Naive thymus-derived CD4-positive, alpha-beta T cell (primary cell): ENCODE measurements around the gene CCL17. TPM values are rescaled to one million over a fixed set of nuclear protein-coding genes. Genes with fewer than 3 reads are reported as not detected.
"Not testable (repeated sequence)": the region's sequence is repeated elsewhere in the genome, so short reads cannot be mapped to it uniquely, and the experiment has no call there.

Experiments
- ATAC-seq: fragments of 150-1000 bp; cut with Tn5 transposase; 2 replicates; pipeline ENCODE4 v1.10.0; 2021; ENCODE audit warnings: mild to moderate bottlenecking, moderate library complexity
- CTCF ChIA-PET: fragments of 350-600 bp; sonication (Branson Sonifier 250); formaldehyde crosslinking; loops from one replicate; lab custom pipeline; 2021; ENCODE audit warnings: antibody characterized with exemption; lab: Charles Lee
- POLR2A ChIA-PET: fragments of 350-600 bp; sonication (Branson Sonifier 250); formaldehyde crosslinking; loops from one replicate; lab custom pipeline; 2021; ENCODE audit warnings: antibody characterized with exemption, inconsistent platforms; lab: Charles Lee
- DNase-seq, 9 donors: peaks; one replicate each; pipeline versions ENCODE4 v3.0.0 to v3.0.0-alpha.2; 2020 to 2022; ENCODE audit warnings: mixed read lengths in 1 of 9
- H3K27ac ChIP-seq: one replicate; pipeline ENCODE4 v1.7.0; 2013; ENCODE audit warnings: mild to moderate bottlenecking, low read depth, low read length, moderate library complexity
- H3K27me3 ChIP-seq, 2 donors: one replicate each; pipeline ENCODE4 v1.7.0; 2013; ENCODE audit warnings: low read length in 2 of 2, mild to moderate bottlenecking in 2 of 2, moderate library complexity in 2 of 2; ENCODE audit not compliant: control insufficient read depth in 2 of 2, insufficient read depth in 2 of 2
- H3K36me3 ChIP-seq, 3 experiments: 1 replicate in 2 of 3; 2 replicates in 1 of 3; pipeline ENCODE4 v1.7.0; 2013; ENCODE audit warnings: low read length in 3 of 3, mild to moderate bottlenecking in 3 of 3, moderate library complexity in 1 of 3; ENCODE audit not compliant: insufficient read depth in 3 of 3, control insufficient read depth in 2 of 3
- H3K4me1 ChIP-seq, 2 donors: one replicate each; pipeline ENCODE4 v1.7.0; 2013; ENCODE audit warnings: low read length in 2 of 2, mild to moderate bottlenecking in 2 of 2, moderate library complexity in 1 of 2; ENCODE audit not compliant: control insufficient read depth in 2 of 2, insufficient read depth in 2 of 2
- H3K4me3 ChIP-seq: 2 replicates; pipeline ENCODE4 v1.7.0; 2013; ENCODE audit warnings: mild to moderate bottlenecking, low read length
- H3K9me3 ChIP-seq, 3 experiments: 1 replicate in 2 of 3; 2 replicates in 1 of 3; pipeline ENCODE4 v1.7.0; 2013; ENCODE audit warnings: low read length in 3 of 3; ENCODE audit not compliant: control insufficient read depth in 2 of 3
- H3K27ac Mint-ChIP-seq, 9 donors: one replicate each; pipeline ENCODE4 v1.8.0; 2020 to 2022; ENCODE audit warnings: mixed read lengths in 9 of 9, mild to moderate bottlenecking in 8 of 9, moderate library complexity in 5 of 9, inconsistent platforms in 2 of 9
- H3K27me3 Mint-ChIP-seq, 5 donors: one replicate each; pipeline ENCODE4 v1.8.0; 2021 to 2022; ENCODE audit warnings: mixed read lengths in 5 of 5, mild to moderate bottlenecking in 1 of 5
- H3K36me3 Mint-ChIP-seq, 5 donors: one replicate each; pipeline ENCODE4 v1.8.0; 2020 to 2022; ENCODE audit warnings: mixed read lengths in 5 of 5, mild to moderate bottlenecking in 3 of 5, inconsistent platforms in 1 of 5
- H3K4me1 Mint-ChIP-seq, 7 donors: one replicate each; pipeline ENCODE4 v1.8.0; 2020 to 2022; ENCODE audit warnings: mixed read lengths in 7 of 7, mild to moderate bottlenecking in 3 of 7, inconsistent platforms in 1 of 7
- H3K4me3 Mint-ChIP-seq, 10 donors: one replicate each; pipeline ENCODE4 v1.8.0; 2020 to 2022; ENCODE audit warnings: mild to moderate bottlenecking in 10 of 10, mixed read lengths in 10 of 10, moderate library complexity in 6 of 10, inconsistent platforms in 2 of 10
- H3K9me3 Mint-ChIP-seq, 11 donors: one replicate each; pipeline ENCODE4 v1.8.0; 2020 to 2022; ENCODE audit warnings: mixed read lengths in 11 of 11, mild to moderate bottlenecking in 4 of 11, inconsistent platforms in 1 of 11, moderate library complexity in 1 of 11
- intact Hi-C, 2 donors: fragments of 100-400 bp; cut with micrococcal nuclease; formaldehyde crosslinking; loops; one replicate each; pipeline ENCODE4 v1.15.1; 2023
- polyA plus RNA-seq, 2 donors: library from polyadenylated mRNA; unstranded; fragments of 300-500 nt; fragmentation: Illumina TruSeq; gene quantifications; one replicate each; pipeline ENCODE4 v1.2.3, GENCODE V29; 2021
- total RNA-seq, 6 experiments: library from RNA in 5 of 6; stranded (reverse) in 5 of 6; gene quantifications; 1 replicate in 5 of 6; 2 replicates in 1 of 6; pipeline ENCODE4 v1.2.3 and lab custom pipeline; 2021 to 2026

Gene CCL17
- total and polyA plus RNA-seq, 7 experiments from 2014 or later: 0.60 TPM; not detected in 6

GRCh38 chr16:57397493-57397892 is 7.1 kb upstream of the CCL17 start:
- H3K27me3 ChIP-seq, intact Hi-C loops, H3K36me3 Mint-ChIP-seq, H3K27me3 Mint-ChIP-seq, H3K27ac ChIP-seq, H3K27ac Mint-ChIP-seq, CTCF ChIA-PET, H3K4me1 Mint-ChIP-seq, H3K4me3 ChIP-seq, H3K9me3 Mint-ChIP-seq, H3K4me1 ChIP-seq, DNase-seq, H3K36me3 ChIP-seq, H3K4me3 Mint-ChIP-seq, ATAC-seq, H3K9me3 ChIP-seq: not testable (repeated sequence)
- POLR2A ChIA-PET: interaction anchor here (0.7 kb wide), 1 partner anchor 185 kb away, joined by 3 read pairs; no protein-coding TSS in a partner anchor

- no peak overlapping the region for H3K27ac Mint-ChIP-seq
- H3K36me3 Mint-ChIP-seq: no peaks in the 10 kb centered on the region
- H3K4me3 Mint-ChIP-seq: no peak overlapping the region
- Histone ChIP-seq H3K27me3 (no peaks in the 10 kb centered on the region), H3K36me3 (no peaks in the 10 kb centered on the region), H3K27ac (no peak overlapping the region), H3K4me1 (no peaks in the 10 kb centered on the region), H3K9me3 (no peaks in the 10 kb centered on the region), H3K4me3 (no peak overlapping the region)
- ChIA-PET POLR2A (no interaction called here), CTCF (interaction anchor here (0.7 kb wide), 1 partner anchor 152 kb away, joined by 3 read pairs; no protein-coding TSS in a partner anchor)
- DNase-seq (no peak), ATAC-seq (no peak)
- peaks cover 0 to under 1% (median 0%) of the 10 kb centered on the region in 5 donors for H3K27me3 Mint-ChIP-seq
- H3K4me1 Mint-ChIP-seq: peaks cover 0 to 4% (median 0%) of the 10 kb centered on the region in 7 donors
- intact Hi-C loops: no loop called here
- no peaks in the 10 kb centered on the region for H3K9me3 Mint-ChIP-seq
These were observed 2.5 kb upstream of the CCL17 start for GRCh38 chr16:57401943-57402640.

GRCh38 chr16:57405097-57405496 is 530 bp downstream of the CCL17 start:
- H3K27ac Mint-ChIP-seq: peak overlapping the region in 1 of 9 donors; percentile 46
- H3K4me1 ChIP-seq: no peaks in the 10 kb centered on the region
- H3K36me3 Mint-ChIP-seq: no peaks in the 10 kb centered on the region
- no peaks in the 10 kb centered on the region for H3K27me3 Mint-ChIP-seq
- H3K27me3 ChIP-seq: no peaks in the 10 kb centered on the region
- no peak overlapping the region for H3K27ac ChIP-seq
- H3K4me3 Mint-ChIP-seq: no peak overlapping the region
- H3K9me3 ChIP-seq: no peaks in the 10 kb centered on the region
- peaks cover 0 to 12% (median 3%) of the 10 kb centered on the region in 7 donors for H3K4me1 Mint-ChIP-seq
- DNase-seq (no peak), ATAC-seq (no peak)
- POLR2A ChIA-PET: no interaction called here
- no peak overlapping the region for H3K4me3 ChIP-seq
- H3K36me3 ChIP-seq: no peaks in the 10 kb centered on the region
- intact Hi-C loops: no loop called here
- H3K9me3 Mint-ChIP-seq: no peaks in the 10 kb centered on the region
- CTCF ChIA-PET: no interaction called here

GRCh38 chr16:57406881-57407280 is 2.3 kb downstream of the CCL17 start:
- intact Hi-C loops: no loop called here

GRCh38 chr16:57407521-57408353 is 3.2 kb downstream of the CCL17 start:
- intact Hi-C loops: no loop called here
- no peak for DNase-seq
- Histone ChIP-seq H3K4me1 (no peaks in the 10 kb centered on the region), H3K27ac (no peak overlapping the region), H3K27me3 (no peaks in the 10 kb centered on the region), H3K9me3 (no peaks in the 10 kb centered on the region), H3K36me3 (no peaks in the 10 kb centered on the region), H3K4me3 (no peak overlapping the region)
- Mint-ChIP-seq H3K9me3 (no peaks in the 10 kb centered on the region), H3K4me3 (no peak overlapping the region), H3K27ac (no peak overlapping the region), H3K4me1 (peaks cover 0 to 14% (median 3%) of the 10 kb centered on the region in 7 donors), H3K36me3 (no peaks in the 10 kb centered on the region), H3K27me3 (no peaks in the 10 kb centered on the region)
- CTCF ChIA-PET: no interaction called here
- no peak for ATAC-seq
- POLR2A ChIA-PET: no interaction called here

More at GRCh38 chr16:57406881-57407280, 2.3 kb downstream of the CCL17 start:
- Mint-ChIP-seq H3K4me1 (peaks cover 0 to 14% (median 3%) of the 10 kb centered on the region in 7 donors), H3K4me3 (no peak overlapping the region), H3K27me3 (no peaks in the 10 kb centered on the region), H3K36me3 (no peaks in the 10 kb centered on the region), H3K9me3 (no peaks in the 10 kb centered on the region), H3K27ac (no peak overlapping the region)
- Histone ChIP-seq H3K9me3 (no peaks in the 10 kb centered on the region), H3K27ac (no peak overlapping the region), H3K27me3 (no peaks in the 10 kb centered on the region), H3K4me3 (no peak overlapping the region), H3K4me1 (no peaks in the 10 kb centered on the region), H3K36me3 (no peaks in the 10 kb centered on the region)
- ChIA-PET POLR2A (interaction anchor here (1.6 kb wide), 1 partner anchor 10 kb away, joined by 5 read pairs; no protein-coding TSS in a partner anchor), CTCF (no interaction called here)
- DNase-seq (no peak), ATAC-seq (no peak)

GRCh38 chr16:57409065-57409464 is 4.5 kb downstream of the CCL17 start:
- Mint-ChIP-seq H3K27ac (peak overlapping the region in 3 of 9 donors; percentile 29 to 82 (median 66)), H3K36me3 (no peaks in the 10 kb centered on the region), H3K4me1 (peaks cover 0 to 14% (median 3%) of the 10 kb centered on the region in 7 donors), H3K27me3 (no peaks in the 10 kb centered on the region), H3K9me3 (no peaks in the 10 kb centered on the region), H3K4me3 (no peak overlapping the region)
- ChIA-PET POLR2A (interaction anchor here (0.5 kb wide), 1 partner anchor 28 kb away, joined by 3 read pairs; no protein-coding TSS in a partner anchor), CTCF (interaction anchor here (1.3 kb wide), 1 partner anchor 9 kb away, joined by 4 read pairs; no protein-coding TSS in a partner anchor)
- H3K27ac ChIP-seq: no peak overlapping the region
- ATAC-seq (no peak), DNase-seq (no peak)
- no peaks in the 10 kb centered on the region for H3K27me3 ChIP-seq
- intact Hi-C loops: no loop called here
- no peaks in the 10 kb centered on the region for H3K4me1 ChIP-seq
- no peaks in the 10 kb centered on the region for H3K9me3 ChIP-seq
- H3K4me3 ChIP-seq: no peak overlapping the region
- no peaks in the 10 kb centered on the region for H3K36me3 ChIP-seq
